Measurements from ENCODE around the gene SCMH1.

The SCMH1 gene

DNA sequence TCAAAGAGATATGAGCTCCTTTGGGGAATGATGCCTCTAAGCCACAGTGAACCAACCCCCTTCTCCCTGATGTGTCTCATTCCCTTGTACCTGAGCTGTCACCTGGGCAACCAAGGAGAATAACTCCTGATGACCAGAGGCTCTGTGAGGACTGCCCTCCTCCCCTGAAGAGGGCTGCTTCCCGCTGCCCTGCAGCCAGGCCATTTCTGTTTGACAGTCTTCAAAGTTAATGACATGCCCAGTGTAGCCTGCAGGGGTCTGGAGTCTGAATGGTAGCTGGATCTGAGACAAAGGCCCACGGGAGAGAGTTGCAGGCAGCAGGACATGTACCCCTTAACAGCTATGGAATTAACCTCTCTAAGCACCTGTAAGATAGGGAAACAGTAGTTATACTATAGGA is 217.2 kb downstream of the SCMH1 start:
- in situ Hi-C loops (cut with MboI; ENCODE audit: low sequenced_read_pairs, unreplicated experiment), result no loop called here
- TF ChIP-seq, protein P1, sequence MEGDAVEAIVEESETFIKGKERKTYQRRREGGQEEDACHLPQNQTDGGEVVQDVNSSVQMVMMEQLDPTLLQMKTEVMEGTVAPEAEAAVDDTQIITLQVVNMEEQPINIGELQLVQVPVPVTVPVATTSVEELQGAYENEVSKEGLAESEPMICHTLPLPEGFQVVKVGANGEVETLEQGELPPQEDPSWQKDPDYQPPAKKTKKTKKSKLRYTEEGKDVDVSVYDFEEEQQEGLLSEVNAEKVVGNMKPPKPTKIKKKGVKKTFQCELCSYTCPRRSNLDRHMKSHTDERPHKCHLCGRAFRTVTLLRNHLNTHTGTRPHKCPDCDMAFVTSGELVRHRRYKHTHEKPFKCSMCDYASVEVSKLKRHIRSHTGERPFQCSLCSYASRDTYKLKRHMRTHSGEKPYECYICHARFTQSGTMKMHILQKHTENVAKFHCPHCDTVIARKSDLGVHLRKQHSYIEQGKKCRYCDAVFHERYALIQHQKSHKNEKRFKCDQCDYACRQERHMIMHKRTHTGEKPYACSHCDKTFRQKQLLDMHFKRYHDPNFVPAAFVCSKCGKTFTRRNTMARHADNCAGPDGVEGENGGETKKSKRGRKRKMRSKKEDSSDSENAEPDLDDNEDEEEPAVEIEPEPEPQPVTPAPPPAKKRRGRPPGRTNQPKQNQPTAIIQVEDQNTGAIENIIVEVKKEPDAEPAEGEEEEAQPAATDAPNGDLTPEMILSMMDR (IDR thresholded peaks at IDR 0.05; ENCODE audit: borderline replicate concordance, control extremely low read depth, extremely low read depth, insufficient read depth, missing control alignments), result no peak
- no peak for DNase-seq (ENCODE audit: low spot score)

DNA sequence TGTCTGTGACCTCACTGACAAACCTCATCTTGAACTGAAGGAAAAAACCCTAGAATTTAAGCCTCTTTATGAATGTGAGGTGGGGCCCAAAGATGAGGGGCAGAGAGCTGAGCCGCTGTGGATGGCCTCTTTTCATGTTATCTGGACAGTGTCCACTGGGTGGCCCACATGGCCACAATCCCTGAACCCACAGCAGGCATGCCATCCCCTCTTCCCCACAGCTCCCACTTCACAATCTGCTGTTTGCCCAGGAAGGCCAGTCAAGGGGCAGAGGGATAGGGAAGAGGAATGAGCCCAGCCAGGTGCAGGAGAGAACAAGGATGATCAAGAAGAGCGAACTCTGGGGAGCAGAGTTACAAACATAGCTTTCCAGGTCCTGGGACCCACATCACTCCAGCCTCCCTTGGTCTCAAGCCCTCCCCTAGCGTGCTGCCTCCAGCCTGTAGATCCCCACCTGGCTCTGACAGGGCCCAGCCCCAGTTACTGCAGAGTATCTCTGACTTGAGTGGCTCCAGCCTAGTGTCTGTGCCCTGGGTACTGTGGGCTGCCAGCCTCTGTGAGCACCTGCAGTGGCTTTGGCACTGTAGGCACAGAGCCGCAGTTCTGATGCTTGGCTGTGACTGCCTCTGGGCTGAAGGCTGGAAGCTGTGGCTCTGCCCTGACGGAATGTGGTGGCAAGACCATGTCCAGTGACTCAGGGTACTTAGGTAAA is 218.7 kb downstream of the SCMH1 start:
- in situ Hi-C loops (cut with MboI; ENCODE audit: low sequenced_read_pairs, unreplicated experiment), result no loop called here
- no peak for DNase-seq (ENCODE audit: low spot score)
- TF ChIP-seq, protein P1 (IDR thresholded peaks at IDR 0.05; ENCODE audit: borderline replicate concordance, control extremely low read depth, extremely low read depth, insufficient read depth, missing control alignments), result no peak

- TF ChIP-seq, protein P1 (IDR thresholded peaks at IDR 0.05; ENCODE audit: borderline replicate concordance, control extremely low read depth, extremely low read depth, insufficient read depth, missing control alignments), result no peak
- DNase-seq (ENCODE audit: low spot score), result no peak
- in situ Hi-C loops (cut with MboI; ENCODE audit: low sequenced_read_pairs, unreplicated experiment), result no loop called here
Measured at GRCh38 chr1:41022424-41022823, 219.7 kb downstream of the SCMH1 start.

DNA sequence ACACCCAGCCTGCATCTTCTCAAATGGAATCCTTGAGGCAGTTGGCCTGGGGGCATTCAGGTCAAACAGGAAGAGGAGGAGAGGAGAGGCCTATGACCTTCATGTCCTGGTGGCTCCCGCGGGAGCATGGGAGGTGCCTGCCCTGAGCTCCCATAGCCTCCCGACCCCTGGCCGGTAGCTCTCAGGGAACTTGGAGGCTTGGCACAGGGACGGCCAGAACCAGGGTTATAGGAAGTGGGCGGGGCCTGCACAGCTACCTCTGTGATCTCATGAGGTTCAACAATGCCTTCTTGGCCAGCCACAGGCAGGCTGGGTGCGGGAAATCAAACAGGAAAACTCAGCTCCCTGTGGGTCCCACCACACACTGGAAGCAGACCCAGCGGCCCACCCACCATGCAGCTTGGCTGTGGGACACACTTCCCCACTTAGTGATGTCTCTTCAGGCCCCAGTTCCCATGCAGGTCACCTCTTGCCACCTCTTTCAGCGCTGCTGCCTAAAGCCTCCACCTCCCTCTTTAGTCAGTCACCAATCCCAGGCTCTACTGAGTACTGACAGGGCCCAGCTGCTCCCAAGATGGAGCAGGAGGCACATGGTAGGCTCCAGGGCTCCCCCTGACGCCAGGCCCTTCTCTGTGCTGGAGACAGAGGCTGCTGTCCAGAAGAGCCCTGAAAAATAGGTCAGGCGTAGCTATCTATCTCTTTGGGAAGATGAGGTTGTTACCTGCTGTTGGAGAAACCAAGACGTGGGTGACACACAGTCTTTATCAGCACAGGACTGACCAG is 220.4 kb downstream of the SCMH1 start, which contains the start of gene SLFNL1:
Gene SLFNL1, minus strand, starts transcription at position 200 of the 783 bp plus-strand sequence. CDS start 1,065 bp downstream, outside the sequence.
- TF ChIP-seq, protein P1 (IDR thresholded peaks at IDR 0.05; ENCODE audit: borderline replicate concordance, control extremely low read depth, extremely low read depth, insufficient read depth, missing control alignments), result no peak
- no peak for DNase-seq (ENCODE audit: low spot score)
- in situ Hi-C loops (cut with MboI; ENCODE audit: low sequenced_read_pairs, unreplicated experiment), result no loop called here

DNA sequence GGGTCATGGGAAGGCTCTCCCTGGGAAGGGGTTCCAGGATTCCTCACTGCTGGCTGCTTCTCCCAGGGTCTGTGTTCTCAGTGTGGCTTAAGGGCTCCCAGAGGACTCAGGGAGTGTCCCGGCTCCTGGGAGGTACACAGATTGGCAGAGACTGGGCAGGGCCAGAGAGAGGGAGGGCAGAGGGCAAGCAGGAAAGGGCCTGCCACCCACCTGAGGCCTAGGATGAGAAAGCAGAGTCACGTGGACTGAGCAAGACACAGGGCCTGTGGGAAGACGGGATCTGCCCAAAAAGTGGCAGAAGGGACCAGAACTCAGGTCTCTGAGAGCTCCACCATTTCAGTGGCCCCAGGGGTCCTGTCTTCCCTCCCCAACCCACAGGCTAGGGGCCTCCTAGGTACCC is 221.5 kb downstream of the SCMH1 start:
- in situ Hi-C loops (cut with MboI; ENCODE audit: low sequenced_read_pairs, unreplicated experiment), result no loop called here
- DNase-seq (ENCODE audit: low spot score), result no peak
- TF ChIP-seq, protein P1 (IDR thresholded peaks at IDR 0.05; ENCODE audit: borderline replicate concordance, control extremely low read depth, extremely low read depth, insufficient read depth, missing control alignments), result no peak

DNA sequence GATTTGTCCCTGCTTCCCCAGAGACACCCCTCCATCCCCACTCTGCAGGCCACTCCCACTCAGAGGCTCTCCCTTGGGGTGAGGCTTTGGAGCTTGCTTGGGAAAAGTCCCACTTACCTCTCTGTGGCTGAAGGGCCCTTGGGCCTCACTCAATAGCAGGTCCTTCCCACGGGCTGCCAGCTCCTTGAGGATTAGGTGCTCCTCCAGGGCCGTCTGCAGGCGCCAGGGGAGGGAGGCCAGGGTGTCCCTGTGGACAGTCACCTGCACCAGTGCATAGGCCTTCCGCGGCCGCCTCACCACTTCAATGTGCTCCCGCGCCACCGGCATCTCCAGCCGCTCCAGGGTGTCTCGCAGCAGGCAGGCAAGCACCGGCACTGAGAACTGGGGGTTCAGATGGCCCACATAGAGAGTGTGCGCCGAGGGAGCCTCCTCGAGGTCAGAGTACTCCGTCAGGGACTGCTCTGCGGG is 222.0 kb downstream of the SCMH1 start:
- in situ Hi-C loops (cut with MboI; ENCODE audit: low sequenced_read_pairs, unreplicated experiment), result no loop called here
- DNase-seq (ENCODE audit: low spot score), result no peak
- TF ChIP-seq, protein P1 (IDR thresholded peaks at IDR 0.05; ENCODE audit: borderline replicate concordance, control extremely low read depth, extremely low read depth, insufficient read depth, missing control alignments), result no peak

All from GM13976 (cell line).